IPS-15b (cell line): ENCODE measurements around the gene PEPD.

Experiments used
- H3K27me3 ChIP-seq: one replicate; pipeline ENCODE4 v1.6.1; 2013; ENCODE audit warnings: low read length; ENCODE audit not compliant: control insufficient read depth, insufficient read depth
- H3K36me3 ChIP-seq: one replicate; pipeline ENCODE4 v1.6.1; 2013; ENCODE audit warnings: low read length; ENCODE audit not compliant: control insufficient read depth, insufficient read depth
- H3K4me1 ChIP-seq: one replicate; pipeline ENCODE4 v1.6.1; 2013; ENCODE audit warnings: mild to moderate bottlenecking, low read length; ENCODE audit not compliant: control insufficient read depth, insufficient read depth
- H3K4me3 ChIP-seq: one replicate; pipeline ENCODE4 v1.5.1; 2013; ENCODE audit warnings: low read depth, low read length
- H3K9ac ChIP-seq: one replicate; pipeline ENCODE4 v1.6.1; 2013; ENCODE audit warnings: low read depth, mild to moderate bottlenecking, low read length
- H3K9me3 ChIP-seq: one replicate; pipeline ENCODE4 v1.6.1; 2013; ENCODE audit warnings: mild to moderate bottlenecking, low read length; ENCODE audit not compliant: control insufficient read depth, insufficient read depth

The PEPD gene

GRCh38 chr19:33508941-33509614 lies 12.5 kb downstream of the PEPD start:
- H3K9ac ChIP-seq: no peak overlapping the region
- no peak overlapping the region for H3K4me3 ChIP-seq
- peaks cover 6% of the 10 kb centered on the region for H3K36me3 ChIP-seq
- H3K9me3 ChIP-seq: no peaks in the 10 kb centered on the region
- no peaks in the 10 kb centered on the region for H3K27me3 ChIP-seq
- H3K4me1 ChIP-seq: peaks cover 8% of the 10 kb centered on the region

DNA sequence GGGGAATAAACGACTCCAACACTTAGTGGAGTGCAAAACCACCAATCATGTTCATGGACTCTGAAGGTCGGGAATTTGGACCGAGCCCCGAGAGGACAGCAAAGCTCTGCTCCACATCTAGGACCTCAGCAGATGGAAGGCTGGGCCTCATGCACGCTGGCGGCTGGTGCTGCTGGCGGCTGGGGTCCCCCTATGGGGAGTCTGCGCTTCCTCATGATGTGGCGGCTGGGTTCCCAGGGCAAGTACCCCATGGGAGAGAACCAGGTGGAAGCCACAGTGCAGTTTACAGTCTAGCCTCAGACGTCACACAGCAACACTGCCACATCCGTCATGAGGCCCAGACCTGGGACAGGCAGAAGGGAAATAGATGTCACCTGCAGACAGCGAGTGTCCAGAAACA lies 13.2 kb downstream of the PEPD start:
- Histone ChIP-seq H3K27me3 (no peaks in the 10 kb centered on the region), H3K4me3 (no peak overlapping the region), H3K9me3 (no peaks in the 10 kb centered on the region), H3K36me3 (peaks cover 6% of the 10 kb centered on the region), H3K9ac (no peak overlapping the region), H3K4me1 (peaks cover 8% of the 10 kb centered on the region)

GRCh38 chr19:33508009-33508408 lies 13.6 kb downstream of the PEPD start:
- Histone ChIP-seq H3K9ac (no peak overlapping the region), H3K27me3 (no peaks in the 10 kb centered on the region), H3K4me3 (no peak overlapping the region), H3K36me3 (peaks cover 6% of the 10 kb centered on the region), H3K4me1 (peaks cover 8% of the 10 kb centered on the region), H3K9me3 (no peaks in the 10 kb centered on the region)

- H3K27me3 ChIP-seq: no peaks in the 10 kb centered on the region
- no peaks in the 10 kb centered on the region for H3K9me3 ChIP-seq
- H3K9ac ChIP-seq: no peak overlapping the region
- no peak overlapping the region for H3K4me3 ChIP-seq
- peaks cover 6% of the 10 kb centered on the region for H3K36me3 ChIP-seq
- peaks cover 8% of the 10 kb centered on the region for H3K4me1 ChIP-seq
These were observed 14.3 kb downstream of the PEPD start for GRCh38 chr19:33507021-33507956.

DNA sequence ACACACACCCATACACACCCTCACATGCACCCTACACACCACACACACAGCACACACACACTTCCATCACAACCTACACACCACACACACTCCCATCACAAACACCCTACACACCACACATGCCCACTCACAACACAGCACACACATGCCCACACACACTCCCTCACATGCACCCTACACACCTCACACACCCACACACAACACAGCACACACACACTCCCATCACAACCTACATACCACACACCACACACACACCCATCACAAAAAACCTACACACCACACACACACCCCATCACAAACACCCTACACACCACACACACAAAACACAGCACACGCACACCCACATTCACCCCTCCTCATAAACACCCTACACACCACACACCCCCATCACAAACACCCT lies 15.1 kb downstream of the PEPD start:
- H3K4me1 ChIP-seq: peaks cover 8% of the 10 kb centered on the region
- no peaks in the 10 kb centered on the region for H3K27me3 ChIP-seq
- no peaks in the 10 kb centered on the region for H3K9me3 ChIP-seq
- peaks cover 6% of the 10 kb centered on the region for H3K36me3 ChIP-seq
- H3K9ac ChIP-seq: no peak overlapping the region
- no peak overlapping the region for H3K4me3 ChIP-seq

GRCh38 chr19:33505823-33506222 lies 15.8 kb downstream of the PEPD start:
- H3K4me3 ChIP-seq: no peak overlapping the region
- no peaks in the 10 kb centered on the region for H3K9me3 ChIP-seq
- H3K36me3 ChIP-seq: peaks cover 9% of the 10 kb centered on the region
- no peak overlapping the region for H3K9ac ChIP-seq
- peaks cover 5% of the 10 kb centered on the region for H3K4me1 ChIP-seq
- H3K27me3 ChIP-seq: no peaks in the 10 kb centered on the region

- peaks cover 16% of the 10 kb centered on the region for H3K36me3 ChIP-seq
- no peaks in the 10 kb centered on the region for H3K9me3 ChIP-seq
- H3K27me3 ChIP-seq: no peaks in the 10 kb centered on the region
- H3K4me1 ChIP-seq: no peaks in the 10 kb centered on the region
- H3K4me3 ChIP-seq: no peak overlapping the region
- H3K9ac ChIP-seq: no peak overlapping the region
These were observed 16.4 kb downstream of the PEPD start for GRCh38 chr19:33505148-33505547.

GRCh38 chr19:33504058-33504444 lies 17.5 kb downstream of the PEPD start:
- H3K9ac ChIP-seq: no peak overlapping the region
- H3K36me3 ChIP-seq: peaks cover 17% of the 10 kb centered on the region
- no peaks in the 10 kb centered on the region for H3K9me3 ChIP-seq
- no peak overlapping the region for H3K4me3 ChIP-seq
- no peaks in the 10 kb centered on the region for H3K27me3 ChIP-seq
- no peaks in the 10 kb centered on the region for H3K4me1 ChIP-seq

- no peak overlapping the region for H3K9ac ChIP-seq
- no peak overlapping the region for H3K4me3 ChIP-seq
- no peaks in the 10 kb centered on the region for H3K4me1 ChIP-seq
- H3K36me3 ChIP-seq: peaks cover 17% of the 10 kb centered on the region
- H3K9me3 ChIP-seq: no peaks in the 10 kb centered on the region
- no peaks in the 10 kb centered on the region for H3K27me3 ChIP-seq
These were observed 18.0 kb downstream of the PEPD start for GRCh38 chr19:33503433-33504057.

DNA sequence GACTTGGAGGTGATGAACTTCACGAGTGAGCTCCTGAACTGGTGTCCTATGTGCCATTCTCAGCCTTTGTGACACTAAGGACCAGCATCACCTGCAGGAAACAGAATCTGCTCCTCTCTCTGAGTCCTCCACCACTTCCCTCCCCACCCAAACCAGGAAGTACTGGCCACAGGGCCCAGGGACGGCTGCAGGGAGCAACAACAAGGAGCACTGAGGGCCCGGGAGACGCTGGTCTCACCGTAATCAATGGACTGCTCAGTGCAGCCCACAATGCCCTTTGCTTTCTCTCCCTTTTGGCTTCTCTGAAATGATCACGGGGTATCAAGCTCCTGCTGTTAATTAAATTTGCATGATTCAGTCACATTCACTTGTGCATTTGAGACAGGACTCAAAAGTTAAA lies 18.6 kb downstream of the PEPD start:
- H3K36me3 ChIP-seq: peaks cover 17% of the 10 kb centered on the region
- no peak overlapping the region for H3K9ac ChIP-seq
- H3K27me3 ChIP-seq: no peaks in the 10 kb centered on the region
- no peak overlapping the region for H3K4me3 ChIP-seq
- no peaks in the 10 kb centered on the region for H3K4me1 ChIP-seq
- H3K9me3 ChIP-seq: no peaks in the 10 kb centered on the region

DNA sequence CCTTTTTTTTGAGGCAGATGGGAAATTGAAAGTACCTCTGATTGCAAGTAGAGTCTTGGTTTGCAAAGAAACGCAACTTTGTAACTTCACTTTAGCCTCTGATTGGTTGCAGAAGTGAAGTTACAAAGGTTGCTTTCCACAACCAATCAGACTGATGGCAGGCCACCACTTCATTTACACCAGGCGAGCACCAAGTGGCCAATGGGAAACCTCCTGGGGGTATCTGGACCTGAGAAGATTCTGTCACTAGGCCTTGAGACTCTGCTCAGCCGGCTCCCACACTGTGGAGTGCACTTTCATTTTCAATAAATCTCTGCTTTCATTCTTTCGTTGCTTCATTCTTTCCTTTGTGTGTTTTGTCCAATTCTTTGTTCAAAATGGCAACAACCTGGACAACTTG lies 19.1 kb downstream of the PEPD start:
- no peak overlapping the region for H3K9ac ChIP-seq
- peaks cover 21% of the 10 kb centered on the region for H3K36me3 ChIP-seq
- H3K9me3 ChIP-seq: no peaks in the 10 kb centered on the region
- H3K4me3 ChIP-seq: no peak overlapping the region
- no peaks in the 10 kb centered on the region for H3K27me3 ChIP-seq
- H3K4me1 ChIP-seq: no peaks in the 10 kb centered on the region
